H1 (cell line): ENCODE data around the gene WDR64. TPM values are rescaled to one million over a fixed set of nuclear protein-coding genes. Genes with fewer than 3 reads are reported as not detected.

Source experiments
- ATF2 ChIP-seq: IDR thresholded peaks from 2 replicates; pipeline ENCODE4 v1.6.1; 2012; ENCODE audit warnings: low read length, inconsistent platforms
- HDAC2 ChIP-seq, 2 experiments: fragments of 300-600 bp in 1 of 2; sonication (generic) in 1 of 2; IDR thresholded peaks; 2 replicates each; pipeline ENCODE4 v1.6.1; 2011 to 2012; ENCODE audit warnings: low read depth in 2 of 2, low read length in 2 of 2, mild to moderate bottlenecking in 2 of 2, moderate library complexity in 2 of 2, borderline replicate concordance in 1 of 2, inconsistent platforms in 1 of 2
- POLR2AphosphoS5 ChIP-seq: IDR thresholded peaks from 2 replicates; pipeline ENCODE4 v1.6.1; 2011; ENCODE audit warnings: low read depth, low read length
- TBP ChIP-seq: IDR thresholded peaks from 2 replicates; pipeline ENCODE4 v1.6.1; 2011; ENCODE audit warnings: low read depth, low read length, improper control_type of control experiment
- ZNF274 ChIP-seq: IDR thresholded peaks from 2 replicates; pipeline ENCODE4 v1.7.0; 2012; ENCODE audit warnings: low read length, borderline replicate concordance; ENCODE audit errors: extremely low read depth
- polyA plus RNA-seq, 7 experiments: library from polyadenylated mRNA; depleted of rRNA in 3 of 7; stranded (reverse) in 5 of 7; unstranded in 2 of 7; fragments of >200 nt in 5 of 7; fragments of 200-250 nt in 2 of 7; gene quantifications; 1 replicate in 5 of 7; 2 replicates in 1 of 7; 4 replicates in 1 of 7; pipeline versions ENCODE4 v1.2.1 to v1.2.3, GENCODE V29; 2011 to 2013; ENCODE audit warnings: missing spikeins in 2 of 7, mixed read lengths in 2 of 7
- total RNA-seq: library from RNA; stranded (reverse); fragmentation: NEBNext Ultra II Directional; extraction: Animal tissue kit (Norgen Biotek cat#: 25700); gene quantifications from 2 replicates; pipeline ENCODE4 v1.2.1, GENCODE V29; 2021

The WDR64 gene
- total and polyA plus RNA-seq, 2 of the 8 experiments (the other 6 are each of a cell fraction or from before 2014, with no cell fraction given): 0.02 TPM; not detected in 1

GRCh38 chr1:241813768-241814320, 161.8 kb downstream of the WDR64 start (continued):
- TF ChIP-seq ATF2 (no peak), ZNF274 (no peak), TBP (no peak), POLR2AphosphoS5 (no peak), HDAC2 (IDR thresholded peaks at IDR 0.05; ENCODE audit: borderline replicate concordance in 1 of 2, low read depth in 2 of 2, low read length in 2 of 2) (no peak)
